Keratinocyte (primary cell): ENCODE measurements around the gene ACSL4. TPM values are rescaled to one million over a fixed set of nuclear protein-coding genes. Genes with fewer than 3 reads are reported as not detected.
A peak's percentile ranks its signal among the peaks of the same experiment; 100 is the strongest.

Source experiments
- DNase-seq: peaks from one replicate; pipeline ENCODE4 v3.0.0-alpha.2; 2011; ENCODE audit warnings: low read depth, missing footprints, low spot score
- FAIRE-seq: peaks from 2 replicates; lab custom pipeline; 2011; peaks lifted over from hg19 to GRCh38; lab: Jason Lieb, UNC
- H2AFZ ChIP-seq: 2 replicates; pipeline ENCODE4 v1.6.0; 2012; ENCODE audit warnings: low read length, control low read depth, inconsistent platforms; ENCODE audit not compliant: control insufficient read depth
- H3K27ac ChIP-seq: 2 replicates; pipeline ENCODE4 v1.5.1; 2011; ENCODE audit warnings: low read length; ENCODE audit not compliant: control insufficient read depth, insufficient read depth
- H3K27me3 ChIP-seq: 3 replicates; pipeline ENCODE4 v1.6.0; 2011; ENCODE audit warnings: low read length; ENCODE audit not compliant: control insufficient read depth, insufficient read depth; ENCODE audit errors: extremely low read depth
- H3K36me3 ChIP-seq, 2 experiments: 2 replicates in 1 of 2; 3 replicates in 1 of 2; pipeline ENCODE4 v1.5.1; 2011; ENCODE audit warnings: low read length in 2 of 2, mild to moderate bottlenecking in 1 of 2; ENCODE audit not compliant: control insufficient read depth in 2 of 2, insufficient read depth in 2 of 2; ENCODE audit errors: extremely low read depth in 1 of 2
- H3K4me1 ChIP-seq: 3 replicates; pipeline ENCODE4 v1.5.1; 2011; ENCODE audit warnings: low read length; ENCODE audit not compliant: control insufficient read depth, insufficient read depth; ENCODE audit errors: extremely low read depth
- H3K4me2 ChIP-seq: 3 replicates; pipeline ENCODE4 v1.6.0; 2011; ENCODE audit warnings: low read depth, low read length; ENCODE audit not compliant: control insufficient read depth, insufficient read depth; ENCODE audit errors: extremely low read depth
- H3K4me3 ChIP-seq, 3 experiments: fragments of 200-600 bp in 1 of 3; sonication (generic) in 1 of 3; 2 replicates in 2 of 3; 3 replicates in 1 of 3; pipeline ENCODE4 v1.5.1; 2011 to 2016; ENCODE audit warnings: low read length in 3 of 3, mild to moderate bottlenecking in 3 of 3, control low read depth in 2 of 3, inconsistent platforms in 1 of 3, low read depth in 1 of 3, mixed read lengths in 1 of 3, mixed run types in 1 of 3, moderate library complexity in 1 of 3; ENCODE audit not compliant: control insufficient read depth in 2 of 3, insufficient read depth in 2 of 3; ENCODE audit errors: extremely low read depth in 1 of 3
- H3K79me2 ChIP-seq: 2 replicates; pipeline ENCODE4 v1.6.0; 2012; ENCODE audit warnings: low read length; ENCODE audit not compliant: control insufficient read depth, insufficient read depth
- H3K9ac ChIP-seq: 3 replicates; pipeline ENCODE4 v1.6.0; 2011; ENCODE audit warnings: low read length; ENCODE audit not compliant: control insufficient read depth, insufficient read depth; ENCODE audit errors: extremely low read depth
- H3K9me1 ChIP-seq: 3 replicates; pipeline ENCODE4 v1.6.0; 2011; ENCODE audit warnings: low read length; ENCODE audit not compliant: control insufficient read depth, insufficient read depth; ENCODE audit errors: extremely low read depth
- H3K9me3 ChIP-seq: 2 replicates; pipeline ENCODE4 v1.5.1; 2012; ENCODE audit warnings: low read depth, low read length; ENCODE audit not compliant: control insufficient read depth
- H4K20me1 ChIP-seq: 3 replicates; pipeline ENCODE4 v1.6.0; 2011; ENCODE audit warnings: low read length; ENCODE audit not compliant: control insufficient read depth, insufficient read depth; ENCODE audit errors: extremely low read depth
- CTCF ChIP-seq, 3 experiments: IDR thresholded peaks in 1 of 3; conservative IDR thresholded peaks in 1 of 3; optimal IDR thresholded peaks in 1 of 3; 2 replicates in 2 of 3; 3 replicates in 1 of 3; pipeline versions ENCODE3 to v1.5.1; 2011; ENCODE audit warnings: low read length in 3 of 3, mild to moderate bottlenecking in 3 of 3, moderate library complexity in 2 of 3, control low read depth in 1 of 3, inconsistent platforms in 1 of 3; ENCODE audit not compliant: insufficient read depth in 2 of 3; ENCODE audit errors: extremely low read depth in 1 of 3
- EZH2 ChIP-seq: IDR thresholded peaks from one replicate; pipeline ENCODE4 v1.6.1; 2012; ENCODE audit warnings: inconsistent platforms, mild to moderate bottlenecking, low read length, moderate library complexity
- dilution Hi-C: fragments of 300-500 bp; cut with MboI; formaldehyde crosslinking; loops from one replicate; pipeline ENCODE4 v1.7.0; 2020; ENCODE audit warnings: low sequenced_read_pairs; ENCODE audit not compliant: extremely low pct_ligation_motif_present
- polyA minus RNA-seq, 3 experiments: library from RNA; depleted of rRNA, polyadenylated mRNA; stranded (reverse); fragments of >200 nt; gene quantifications; 1 replicate in 1 of 3; 2 replicates in 1 of 3; 3 replicates in 1 of 3; pipeline ENCODE4 v1.2.3, GENCODE V29; 2011
- polyA plus RNA-seq, 5 experiments: library from polyadenylated mRNA; depleted of rRNA in 3 of 5; stranded (reverse) in 3 of 5; stranded (forward) in 1 of 5; unstranded in 1 of 5; fragments of >200 nt; gene quantifications; 1 replicate in 1 of 5; 2 replicates in 3 of 5; 3 replicates in 1 of 5; pipeline versions ENCODE4 v1.2.1 to v1.2.3, GENCODE V29; 2011 to 2012; ENCODE audit warnings: missing spikeins in 2 of 5, low read depth in 1 of 5, low replicate concordance in 1 of 5

ACSL4 gene
- polyA plus RNA-seq (44.6 to 78.3 TPM (median 51.5 TPM) in 3 replicates), polyA minus RNA-seq (66.5 to 131 TPM (median 121 TPM) in 3 replicates)
- polyA plus RNA-seq (2011; ENCODE audit: low read depth) = 32.3 TPM
- 42.2 and 66.9 TPM in 2 replicates for polyA plus RNA-seq (2011; cell fraction: cytosol; rRNA removed)
- 52.5 and 66.5 TPM in 2 replicates for polyA plus RNA-seq (2011; cell fraction: nucleus; rRNA removed)
- 20.1 and 63.2 TPM in 2 replicates for polyA plus RNA-seq (2012; ENCODE audit: low replicate concordance)
- 99.8 TPM for polyA minus RNA-seq (2011; cell fraction: cytosol; rRNA and poly(A)+ RNA removed)
- polyA minus RNA-seq (2011; cell fraction: nucleus; rRNA and poly(A)+ RNA removed) = 71.6 and 138 TPM in 2 replicates

- peak within 1 kb of the TSS; percentile 69 for H2AFZ ChIP-seq
- DNase-seq (no peak), FAIRE-seq (no peak)
- no peaks in the 10 kb centered on the region for H3K27me3 ChIP-seq
- no peaks in the 10 kb centered on the region for H4K20me1 ChIP-seq
- H3K79me2 ChIP-seq = peaks cover 46% of the 10 kb centered on the region
- H3K4me1 ChIP-seq = peaks cover 8% of the 10 kb centered on the region
- TF ChIP-seq CTCF (optimal IDR thresholded peaks at IDR 0.05 in 1 of 3, IDR thresholded peaks at IDR 0.05 in 1 of 3, conservative IDR thresholded peaks at IDR 0.05 in 1 of 3; ENCODE audit: extremely low read depth in 1 of 3, insufficient read depth in 2 of 3, low read length in 3 of 3) (no peak), EZH2 (no peak)
- no peaks in the 10 kb centered on the region for H3K9me3 ChIP-seq
- H3K4me2 ChIP-seq = peak within 1 kb of the TSS; percentile 84
- H3K27ac ChIP-seq = peak within 1 kb of the TSS; percentile 72
- no peaks in the 10 kb centered on the region for H3K36me3 ChIP-seq
- H3K4me3 ChIP-seq = peak within 1 kb of the TSS; percentile 75 to 91 (median 80)
- peak within 1 kb of the TSS; percentile 75 for H3K9ac ChIP-seq
- H3K9me1 ChIP-seq = no peaks in the 10 kb centered on the region
- dilution Hi-C loops = no loop called here
Observed at GRCh38 chrX:109732807-109733612, at the start of gene ACSL4. Gene ACSL4, minus strand, starts transcription at chrX:109733257. Its CDS starts 49,894 bp downstream, at chrX:109683363.

GRCh38 chrX:109777749-109778148, 44.7 kb upstream of the ACSL4 start:
- no peak overlapping the region for H3K9ac ChIP-seq
- H3K79me2 ChIP-seq = no peaks in the 10 kb centered on the region
- H3K4me2 ChIP-seq = no peak overlapping the region
- H3K36me3 ChIP-seq = no peaks in the 10 kb centered on the region
- dilution Hi-C loops = no loop called here
- H3K27ac ChIP-seq = no peak overlapping the region
- H3K4me1 ChIP-seq = peaks cover under 1% of the 10 kb centered on the region
- no peak overlapping the region for H2AFZ ChIP-seq
- DNase-seq = no peak
- no peaks in the 10 kb centered on the region for H3K27me3 ChIP-seq
- FAIRE-seq = no peak
- H4K20me1 ChIP-seq = no peaks in the 10 kb centered on the region
- TF ChIP-seq EZH2 (no peak), CTCF (optimal IDR thresholded peaks at IDR 0.05 in 1 of 3, IDR thresholded peaks at IDR 0.05 in 1 of 3, conservative IDR thresholded peaks at IDR 0.05 in 1 of 3; ENCODE audit: extremely low read depth in 1 of 3, insufficient read depth in 2 of 3, low read length in 3 of 3) (no peak)
- H3K9me3 ChIP-seq = no peaks in the 10 kb centered on the region
- H3K9me1 ChIP-seq = no peaks in the 10 kb centered on the region
- H3K4me3 ChIP-seq = no peak overlapping the region
